WTC11 (cell line): ENCODE measurements around the gene TDRKH.

ENCODE experiments used
- FOXK1 ChIP-seq: sonication (generic); formaldehyde crosslinking; IDR thresholded peaks from 2 replicates; pipeline ENCODE4 v1.8.0; 2022; ENCODE audit warnings: mild to moderate bottlenecking, moderate library complexity, missing genetic modification reagents
- GABPB1 ChIP-seq: sonication (generic); formaldehyde crosslinking; IDR thresholded peaks from 2 replicates; pipeline ENCODE4 v1.8.1; 2023; ENCODE audit warnings: mild to moderate bottlenecking, missing genetic modification reagents
- NFYB ChIP-seq: sonication (generic); formaldehyde crosslinking; conservative IDR thresholded peaks from 2 replicates; pipeline ENCODE4 v1.8.0; 2022; ENCODE audit warnings: low read depth, missing genetic modification reagents
- ZNF232 ChIP-seq: sonication (generic); formaldehyde crosslinking; IDR thresholded peaks from 2 replicates; pipeline ENCODE4 v1.8.0; 2022; ENCODE audit warnings: mild to moderate bottlenecking, missing genetic modification reagents
- TF ChIP-seq, protein P1 (sequence below): fragments of 200-600 bp; IDR thresholded peaks from 2 replicates; pipeline ENCODE4 v1.8.0; 2022; ENCODE audit warnings: antibody characterized with exemption
- TF ChIP-seq, protein P2 (sequence below): sonication (generic); formaldehyde crosslinking; IDR thresholded peaks from 2 replicates; pipeline ENCODE4 v1.8.0; 2023; ENCODE audit warnings: mild to moderate bottlenecking, missing genetic modification reagents
- TF ChIP-seq, protein P3 (sequence below): sonication (generic); formaldehyde crosslinking; IDR thresholded peaks from 2 replicates; pipeline ENCODE4 v1.8.0; 2022; ENCODE audit warnings: missing genetic modification reagents

DNA sequence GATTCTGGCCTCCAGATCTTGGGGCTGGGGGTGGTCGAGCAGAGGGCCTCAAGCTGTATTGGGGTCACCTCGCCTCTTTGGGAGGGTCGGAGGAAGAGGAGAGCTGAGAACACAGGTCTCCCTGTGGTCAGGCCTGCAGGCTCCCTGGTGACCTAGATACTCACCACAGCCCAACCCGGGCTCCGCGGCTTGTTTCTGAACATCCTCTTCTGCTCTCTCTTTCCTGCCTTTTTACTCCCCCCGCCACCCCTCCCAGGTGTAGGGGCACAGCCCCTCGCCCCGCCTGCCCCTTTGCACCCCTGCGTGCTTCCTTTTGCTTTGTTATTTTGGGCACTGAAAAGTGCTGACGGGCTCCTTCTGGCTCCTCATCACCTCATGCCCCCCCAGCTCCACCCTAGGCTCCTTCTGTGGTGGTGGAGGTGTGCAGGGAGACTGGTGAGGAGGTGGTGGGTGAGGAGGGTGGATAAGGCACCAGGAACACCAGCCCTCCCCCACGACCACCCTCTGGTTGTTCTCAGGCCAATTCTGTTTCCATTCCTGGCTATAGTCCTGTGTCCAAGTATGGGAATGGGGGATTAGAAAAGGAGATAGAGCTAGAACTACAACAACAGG, 25.5 kb upstream of the TDRKH start:
- TF ChIP-seq GABPB1 (CRISPR knock-in tag) (no peak), ZNF232 (CRISPR knock-in tag) (no peak), FOXK1 (CRISPR knock-in tag) (no peak), NFYB (no peak)
- TF ChIP-seq, protein P1, sequence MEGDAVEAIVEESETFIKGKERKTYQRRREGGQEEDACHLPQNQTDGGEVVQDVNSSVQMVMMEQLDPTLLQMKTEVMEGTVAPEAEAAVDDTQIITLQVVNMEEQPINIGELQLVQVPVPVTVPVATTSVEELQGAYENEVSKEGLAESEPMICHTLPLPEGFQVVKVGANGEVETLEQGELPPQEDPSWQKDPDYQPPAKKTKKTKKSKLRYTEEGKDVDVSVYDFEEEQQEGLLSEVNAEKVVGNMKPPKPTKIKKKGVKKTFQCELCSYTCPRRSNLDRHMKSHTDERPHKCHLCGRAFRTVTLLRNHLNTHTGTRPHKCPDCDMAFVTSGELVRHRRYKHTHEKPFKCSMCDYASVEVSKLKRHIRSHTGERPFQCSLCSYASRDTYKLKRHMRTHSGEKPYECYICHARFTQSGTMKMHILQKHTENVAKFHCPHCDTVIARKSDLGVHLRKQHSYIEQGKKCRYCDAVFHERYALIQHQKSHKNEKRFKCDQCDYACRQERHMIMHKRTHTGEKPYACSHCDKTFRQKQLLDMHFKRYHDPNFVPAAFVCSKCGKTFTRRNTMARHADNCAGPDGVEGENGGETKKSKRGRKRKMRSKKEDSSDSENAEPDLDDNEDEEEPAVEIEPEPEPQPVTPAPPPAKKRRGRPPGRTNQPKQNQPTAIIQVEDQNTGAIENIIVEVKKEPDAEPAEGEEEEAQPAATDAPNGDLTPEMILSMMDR = no peak
- TF ChIP-seq, protein P2, sequence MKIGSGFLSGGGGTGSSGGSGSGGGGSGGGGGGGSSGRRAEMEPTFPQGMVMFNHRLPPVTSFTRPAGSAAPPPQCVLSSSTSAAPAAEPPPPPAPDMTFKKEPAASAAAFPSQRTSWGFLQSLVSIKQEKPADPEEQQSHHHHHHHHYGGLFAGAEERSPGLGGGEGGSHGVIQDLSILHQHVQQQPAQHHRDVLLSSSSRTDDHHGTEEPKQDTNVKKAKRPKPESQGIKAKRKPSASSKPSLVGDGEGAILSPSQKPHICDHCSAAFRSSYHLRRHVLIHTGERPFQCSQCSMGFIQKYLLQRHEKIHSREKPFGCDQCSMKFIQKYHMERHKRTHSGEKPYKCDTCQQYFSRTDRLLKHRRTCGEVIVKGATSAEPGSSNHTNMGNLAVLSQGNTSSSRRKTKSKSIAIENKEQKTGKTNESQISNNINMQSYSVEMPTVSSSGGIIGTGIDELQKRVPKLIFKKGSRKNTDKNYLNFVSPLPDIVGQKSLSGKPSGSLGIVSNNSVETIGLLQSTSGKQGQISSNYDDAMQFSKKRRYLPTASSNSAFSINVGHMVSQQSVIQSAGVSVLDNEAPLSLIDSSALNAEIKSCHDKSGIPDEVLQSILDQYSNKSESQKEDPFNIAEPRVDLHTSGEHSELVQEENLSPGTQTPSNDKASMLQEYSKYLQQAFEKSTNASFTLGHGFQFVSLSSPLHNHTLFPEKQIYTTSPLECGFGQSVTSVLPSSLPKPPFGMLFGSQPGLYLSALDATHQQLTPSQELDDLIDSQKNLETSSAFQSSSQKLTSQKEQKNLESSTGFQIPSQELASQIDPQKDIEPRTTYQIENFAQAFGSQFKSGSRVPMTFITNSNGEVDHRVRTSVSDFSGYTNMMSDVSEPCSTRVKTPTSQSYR = no peak
- TF ChIP-seq, protein P3, sequence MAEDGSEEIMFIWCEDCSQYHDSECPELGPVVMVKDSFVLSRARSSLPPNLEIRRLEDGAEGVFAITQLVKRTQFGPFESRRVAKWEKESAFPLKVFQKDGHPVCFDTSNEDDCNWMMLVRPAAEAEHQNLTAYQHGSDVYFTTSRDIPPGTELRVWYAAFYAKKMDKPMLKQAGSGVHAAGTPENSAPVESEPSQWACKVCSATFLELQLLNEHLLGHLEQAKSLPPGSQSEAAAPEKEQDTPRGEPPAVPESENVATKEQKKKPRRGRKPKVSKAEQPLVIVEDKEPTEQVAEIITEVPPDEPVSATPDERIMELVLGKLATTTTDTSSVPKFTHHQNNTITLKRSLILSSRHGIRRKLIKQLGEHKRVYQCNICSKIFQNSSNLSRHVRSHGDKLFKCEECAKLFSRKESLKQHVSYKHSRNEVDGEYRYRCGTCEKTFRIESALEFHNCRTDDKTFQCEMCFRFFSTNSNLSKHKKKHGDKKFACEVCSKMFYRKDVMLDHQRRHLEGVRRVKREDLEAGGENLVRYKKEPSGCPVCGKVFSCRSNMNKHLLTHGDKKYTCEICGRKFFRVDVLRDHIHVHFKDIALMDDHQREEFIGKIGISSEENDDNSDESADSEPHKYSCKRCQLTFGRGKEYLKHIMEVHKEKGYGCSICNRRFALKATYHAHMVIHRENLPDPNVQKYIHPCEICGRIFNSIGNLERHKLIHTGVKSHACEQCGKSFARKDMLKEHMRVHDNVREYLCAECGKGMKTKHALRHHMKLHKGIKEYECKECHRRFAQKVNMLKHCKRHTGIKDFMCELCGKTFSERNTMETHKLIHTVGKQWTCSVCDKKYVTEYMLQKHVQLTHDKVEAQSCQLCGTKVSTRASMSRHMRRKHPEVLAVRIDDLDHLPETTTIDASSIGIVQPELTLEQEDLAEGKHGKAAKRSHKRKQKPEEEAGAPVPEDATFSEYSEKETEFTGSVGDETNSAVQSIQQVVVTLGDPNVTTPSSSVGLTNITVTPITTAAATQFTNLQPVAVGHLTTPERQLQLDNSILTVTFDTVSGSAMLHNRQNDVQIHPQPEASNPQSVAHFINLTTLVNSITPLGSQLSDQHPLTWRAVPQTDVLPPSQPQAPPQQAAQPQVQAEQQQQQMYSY (CRISPR knock-in tag) = no peak
